HEK293 (cell line): ENCODE measurements around the gene PRKCE.

ENCODE experiments used
- CTCF ChIA-PET: fragments of 350-600 bp; formaldehyde crosslinking; extraction: SDS; loops from one replicate; lab custom pipeline; 2021; ENCODE audit warnings: antibody characterized with exemption; lab: Yijun Ruan, JAX
- POLR2A ChIA-PET: fragments of 300-600 bp; formaldehyde crosslinking; extraction: SDS; loops from one replicate; lab custom pipeline; 2020; ENCODE audit warnings: antibody characterized with exemption, inconsistent platforms; lab: Yijun Ruan, JAX
- H3K27ac ChIP-seq: fragments of 200-500 bp; sonication (Bioruptor generic); 2 replicates; pipeline ENCODE4 v1.5.1; 2014; ENCODE audit warnings: low read depth, low read length, control low read depth, inconsistent platforms; ENCODE audit errors: extremely low read depth
- H3K36me3 ChIP-seq, 2 experiments: fragments of 200-500 bp in 1 of 2; sonication (Bioruptor generic) in 1 of 2; 1 replicate in 1 of 2; 2 replicates in 1 of 2; pipeline ENCODE4 v1.5.1; 2014 to 2017; ENCODE audit warnings: inconsistent platforms in 2 of 2, low read length in 2 of 2; ENCODE audit not compliant: control insufficient read depth in 2 of 2, insufficient read depth in 1 of 2
- H3K4me1 ChIP-seq: fragments of 200-500 bp; sonication (Bioruptor generic); 2 replicates; pipeline ENCODE4 v1.5.1; 2014; ENCODE audit warnings: mild to moderate bottlenecking, low read length, inconsistent platforms; ENCODE audit not compliant: control insufficient read depth, insufficient read depth
- H3K4me3 ChIP-seq: 2 replicates; pipeline ENCODE4 v1.5.1; 2011; ENCODE audit warnings: low read depth, mild to moderate bottlenecking, control low read depth, low read length, moderate library complexity
- H3K9me3 ChIP-seq: fragments of 200-500 bp; sonication (Bioruptor generic); 2 replicates; pipeline ENCODE4 v1.5.1; 2014; ENCODE audit warnings: low read depth, low read length, inconsistent platforms; ENCODE audit not compliant: control insufficient read depth, insufficient read depth
- GFI1B ChIP-seq: fragments of 450-650 bp; formaldehyde crosslinking; IDR thresholded peaks from 2 replicates; pipeline ENCODE4 v1.5.1; 2016; ENCODE audit warnings: missing biosample characterization, missing genetic modification characterization
- HOXC10 ChIP-seq: sonication (generic); formaldehyde crosslinking; IDR thresholded peaks from 2 replicates; pipeline ENCODE4 v1.8.1; 2023; ENCODE audit warnings: mild to moderate bottlenecking, missing genetic modification reagents
- KLF7 ChIP-seq: fragments of 450-650 bp; formaldehyde crosslinking; IDR thresholded peaks from 2 replicates; pipeline ENCODE4 v1.5.1; 2016; ENCODE audit warnings: missing biosample characterization, missing genetic modification characterization, borderline replicate concordance
- PRDM1 ChIP-seq: fragments of 450-650 bp; formaldehyde crosslinking; IDR thresholded peaks from 2 replicates; pipeline ENCODE4; 2016; ENCODE audit warnings: missing biosample characterization, missing genetic modification characterization
- SCRT1 ChIP-seq: fragments of 450-650 bp; formaldehyde crosslinking; IDR thresholded peaks from 2 replicates; pipeline ENCODE4 v1.5.1; 2016; ENCODE audit warnings: missing biosample characterization, missing genetic modification characterization, borderline replicate concordance
- SCRT2 ChIP-seq: fragments of 450-650 bp; formaldehyde crosslinking; IDR thresholded peaks from 2 replicates; pipeline ENCODE4 v1.5.1; 2016; ENCODE audit warnings: missing biosample characterization, missing genetic modification characterization
- SETDB1 ChIP-seq: IDR thresholded peaks from one replicate; pipeline ENCODE4 v1.6.1; 2017; ENCODE audit warnings: mild to moderate bottlenecking, low read length, moderate library complexity, mixed read lengths; ENCODE audit not compliant: insufficient read length
- ZBTB44 ChIP-seq: fragments of 450-650 bp; IDR thresholded peaks from 2 replicates; pipeline ENCODE4 v1.5.1; 2018; ENCODE audit warnings: missing biosample characterization, mild to moderate bottlenecking, missing genetic modification characterization
- ZBTB49 ChIP-seq: fragments of 450-650 bp; formaldehyde crosslinking; IDR thresholded peaks from 2 replicates; pipeline ENCODE4 v1.5.1; 2016; ENCODE audit warnings: missing biosample characterization, missing genetic modification characterization, low read depth
- ZEB2 ChIP-seq: fragments of 450-650 bp; formaldehyde crosslinking; IDR thresholded peaks from 2 replicates; pipeline ENCODE4 v1.5.1; 2016; ENCODE audit warnings: missing biosample characterization, missing genetic modification characterization
- ZNF423 ChIP-seq: fragments of 450-650 bp; formaldehyde crosslinking; IDR thresholded peaks from 2 replicates; pipeline ENCODE4 v1.5.1; 2016; ENCODE audit warnings: missing biosample characterization, missing genetic modification characterization
- ZNF488 ChIP-seq: fragments of 450-650 bp; formaldehyde crosslinking; IDR thresholded peaks from 2 replicates; pipeline ENCODE4 v1.5.1; 2016; ENCODE audit warnings: missing biosample characterization, missing genetic modification characterization
- ZNF501 ChIP-seq: fragments of 450-650 bp; formaldehyde crosslinking; IDR thresholded peaks from 2 replicates; pipeline ENCODE4 v1.5.1; 2016; ENCODE audit warnings: missing biosample characterization, missing genetic modification characterization
- ZNF654 ChIP-seq: fragments of 450-650 bp; formaldehyde crosslinking; IDR thresholded peaks from 2 replicates; pipeline ENCODE4 v1.5.1; 2016; ENCODE audit warnings: low read depth, missing biosample characterization, missing genetic modification characterization
- ZNF670 ChIP-seq: fragments of 450-650 bp; formaldehyde crosslinking; IDR thresholded peaks from 2 replicates; pipeline ENCODE4 v1.5.1; 2016; ENCODE audit warnings: missing biosample characterization, missing genetic modification characterization, low read depth
- ZNF843 ChIP-seq: fragments of 450-650 bp; formaldehyde crosslinking; IDR thresholded peaks from 2 replicates; pipeline ENCODE4 v1.5.1; 2016; ENCODE audit warnings: missing biosample characterization, missing genetic modification characterization
- TF ChIP-seq, protein P1 (sequence below): fragments of 450-650 bp; formaldehyde crosslinking; conservative IDR thresholded peaks from 2 replicates; pipeline ENCODE4 v1.5.1; 2016; ENCODE audit warnings: low read depth, missing biosample characterization, missing genetic modification characterization
- TF ChIP-seq, protein P2 (sequence below): fragments of 450-650 bp; formaldehyde crosslinking; IDR thresholded peaks from 2 replicates; pipeline ENCODE4 v1.5.1; 2016; ENCODE audit warnings: missing biosample characterization, missing genetic modification characterization
- TF ChIP-seq, protein P3 (sequence below): fragments of 450-650 bp; formaldehyde crosslinking; IDR thresholded peaks from 2 replicates; pipeline ENCODE4 v1.5.1; 2016; ENCODE audit warnings: missing biosample characterization, missing genetic modification characterization

PRKCE gene

DNA sequence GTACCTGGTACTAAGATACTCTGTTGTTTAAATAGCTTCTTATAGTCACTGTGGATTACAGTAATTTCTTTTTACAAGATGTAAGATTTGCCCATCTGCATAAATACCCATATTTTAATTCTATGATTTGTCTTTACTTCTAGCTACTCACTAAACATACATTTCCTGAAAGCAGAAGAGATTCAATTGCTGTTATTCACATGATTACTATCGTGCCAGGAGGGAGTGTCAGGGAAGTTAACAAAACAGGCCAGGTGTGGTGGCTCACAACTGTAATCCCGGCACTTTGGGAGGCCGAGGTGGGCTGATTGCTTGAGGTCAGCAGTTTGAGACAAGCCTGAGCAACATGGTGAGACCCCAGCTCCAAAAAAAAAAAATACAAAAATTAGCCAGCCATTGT, 33.8 kb downstream of the PRKCE start:
- CTCF ChIA-PET, result interaction anchor here (0.6 to 1.2 kb wide), 4 partner anchors 43 to 1091 kb away, joined by 3 to 4 read pairs (median 3); no protein-coding TSS in a partner anchor
- Histone ChIP-seq H3K36me3 (no peaks in the 10 kb centered on the region), H3K27ac (no peak overlapping the region), H3K4me3 (no peak overlapping the region), H3K4me1 (peaks cover 23% of the 10 kb centered on the region), H3K9me3 (no peaks in the 10 kb centered on the region)
- POLR2A ChIA-PET, result no interaction called here
- TF ChIP-seq GFI1B (tag by site-specific recombination) (no peak), SETDB1 (no peak), ZNF423 (tag by site-specific recombination) (no peak), PRDM1 (tag by site-specific recombination) (no peak), ZNF670 (tag by site-specific recombination) (no peak), SCRT1 (tag by site-specific recombination) (no peak), ZNF654 (tag by site-specific recombination) (no peak), ZBTB49 (tag by site-specific recombination) (no peak), ZNF501 (tag by site-specific recombination) (no peak), HOXC10 (CRISPR knock-in tag) (no peak), KLF7 (no peak)
- TF ChIP-seq, protein P1, sequence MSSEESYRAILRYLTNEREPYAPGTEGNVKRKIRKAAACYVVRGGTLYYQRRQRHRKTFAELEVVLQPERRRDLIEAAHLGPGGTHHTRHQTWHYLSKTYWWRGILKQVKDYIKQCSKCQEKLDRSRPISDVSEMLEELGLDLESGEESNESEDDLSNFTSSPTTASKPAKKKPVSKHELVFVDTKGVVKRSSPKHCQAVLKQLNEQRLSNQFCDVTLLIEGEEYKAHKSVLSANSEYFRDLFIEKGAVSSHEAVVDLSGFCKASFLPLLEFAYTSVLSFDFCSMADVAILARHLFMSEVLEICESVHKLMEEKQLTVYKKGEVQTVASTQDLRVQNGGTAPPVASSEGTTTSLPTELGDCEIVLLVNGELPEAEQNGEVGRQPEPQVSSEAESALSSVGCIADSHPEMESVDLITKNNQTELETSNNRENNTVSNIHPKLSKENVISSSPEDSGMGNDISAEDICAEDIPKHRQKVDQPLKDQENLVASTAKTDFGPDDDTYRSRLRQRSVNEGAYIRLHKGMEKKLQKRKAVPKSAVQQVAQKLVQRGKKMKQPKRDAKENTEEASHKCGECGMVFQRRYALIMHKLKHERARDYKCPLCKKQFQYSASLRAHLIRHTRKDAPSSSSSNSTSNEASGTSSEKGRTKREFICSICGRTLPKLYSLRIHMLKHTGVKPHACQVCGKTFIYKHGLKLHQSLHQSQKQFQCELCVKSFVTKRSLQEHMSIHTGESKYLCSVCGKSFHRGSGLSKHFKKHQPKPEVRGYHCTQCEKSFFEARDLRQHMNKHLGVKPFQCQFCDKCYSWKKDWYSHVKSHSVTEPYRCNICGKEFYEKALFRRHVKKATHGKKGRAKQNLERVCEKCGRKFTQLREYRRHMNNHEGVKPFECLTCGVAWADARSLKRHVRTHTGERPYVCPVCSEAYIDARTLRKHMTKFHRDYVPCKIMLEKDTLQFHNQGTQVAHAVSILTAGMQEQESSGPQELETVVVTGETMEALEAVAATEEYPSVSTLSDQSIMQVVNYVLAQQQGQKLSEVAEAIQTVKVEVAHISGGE (tag by site-specific recombination), result no peak
- TF ChIP-seq, protein P2, sequence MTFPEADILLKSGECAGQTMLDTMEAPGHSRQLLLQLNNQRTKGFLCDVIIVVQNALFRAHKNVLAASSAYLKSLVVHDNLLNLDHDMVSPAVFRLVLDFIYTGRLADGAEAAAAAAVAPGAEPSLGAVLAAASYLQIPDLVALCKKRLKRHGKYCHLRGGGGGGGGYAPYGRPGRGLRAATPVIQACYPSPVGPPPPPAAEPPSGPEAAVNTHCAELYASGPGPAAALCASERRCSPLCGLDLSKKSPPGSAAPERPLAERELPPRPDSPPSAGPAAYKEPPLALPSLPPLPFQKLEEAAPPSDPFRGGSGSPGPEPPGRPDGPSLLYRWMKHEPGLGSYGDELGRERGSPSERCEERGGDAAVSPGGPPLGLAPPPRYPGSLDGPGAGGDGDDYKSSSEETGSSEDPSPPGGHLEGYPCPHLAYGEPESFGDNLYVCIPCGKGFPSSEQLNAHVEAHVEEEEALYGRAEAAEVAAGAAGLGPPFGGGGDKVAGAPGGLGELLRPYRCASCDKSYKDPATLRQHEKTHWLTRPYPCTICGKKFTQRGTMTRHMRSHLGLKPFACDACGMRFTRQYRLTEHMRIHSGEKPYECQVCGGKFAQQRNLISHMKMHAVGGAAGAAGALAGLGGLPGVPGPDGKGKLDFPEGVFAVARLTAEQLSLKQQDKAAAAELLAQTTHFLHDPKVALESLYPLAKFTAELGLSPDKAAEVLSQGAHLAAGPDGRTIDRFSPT, result no peak

DNA sequence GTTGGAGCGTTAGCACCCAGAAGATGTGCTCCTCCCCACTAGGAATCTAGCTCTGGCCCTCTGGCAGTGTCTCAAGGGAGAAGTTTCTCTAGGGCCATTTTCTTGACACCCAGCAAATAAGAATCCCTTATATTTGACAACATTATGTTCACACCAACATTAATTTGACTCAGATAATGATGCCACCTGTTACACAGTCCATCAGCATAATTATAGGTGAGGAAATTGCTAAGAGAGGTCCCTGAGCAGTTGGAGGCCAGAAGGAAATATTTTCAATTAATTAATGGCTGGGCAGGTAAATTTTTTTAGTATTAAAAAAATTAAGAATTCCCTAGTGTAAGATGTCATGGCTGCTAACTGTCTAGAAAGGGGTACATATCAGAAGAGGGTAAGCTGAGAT, 36.5 kb downstream of the PRKCE start:
- Histone ChIP-seq H3K27ac (no peak overlapping the region), H3K4me1 (peaks cover 18% of the 10 kb centered on the region), H3K36me3 (no peaks in the 10 kb centered on the region), H3K4me3 (no peak overlapping the region), H3K9me3 (no peaks in the 10 kb centered on the region)
- ChIA-PET POLR2A (interaction anchor here (0.6 kb wide), 1 partner anchor 306 kb away, joined by 3 read pairs; no protein-coding TSS in a partner anchor), CTCF (no interaction called here)
- TF ChIP-seq ZEB2, result no peak
- no peak for TF ChIP-seq GFI1B (tag by site-specific recombination)
- TF ChIP-seq ZBTB44 (tag by site-specific recombination), result no peak
- TF ChIP-seq, protein P3, sequence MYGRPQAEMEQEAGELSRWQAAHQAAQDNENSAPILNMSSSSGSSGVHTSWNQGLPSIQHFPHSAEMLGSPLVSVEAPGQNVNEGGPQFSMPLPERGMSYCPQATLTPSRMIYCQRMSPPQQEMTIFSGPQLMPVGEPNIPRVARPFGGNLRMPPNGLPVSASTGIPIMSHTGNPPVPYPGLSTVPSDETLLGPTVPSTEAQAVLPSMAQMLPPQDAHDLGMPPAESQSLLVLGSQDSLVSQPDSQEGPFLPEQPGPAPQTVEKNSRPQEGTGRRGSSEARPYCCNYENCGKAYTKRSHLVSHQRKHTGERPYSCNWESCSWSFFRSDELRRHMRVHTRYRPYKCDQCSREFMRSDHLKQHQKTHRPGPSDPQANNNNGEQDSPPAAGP, result no peak
- no peak for TF ChIP-seq ZNF488 (tag by site-specific recombination)
- no peak for TF ChIP-seq ZNF843 (tag by site-specific recombination)
- peak; percentile 62; the same call in 1 of the 2 replicates for TF ChIP-seq SCRT2
